Raji (cell line): Measurements from ENCODE around the gene XKR3.

ENCODE experiments used
- POLR2A ChIP-seq: IDR thresholded peaks from 2 replicates; pipeline ENCODE4 v1.6.1; 2011; ENCODE audit warnings: low read depth, low read length, control low read depth; ENCODE audit not compliant: insufficient read depth

The XKR3 gene

DNA sequence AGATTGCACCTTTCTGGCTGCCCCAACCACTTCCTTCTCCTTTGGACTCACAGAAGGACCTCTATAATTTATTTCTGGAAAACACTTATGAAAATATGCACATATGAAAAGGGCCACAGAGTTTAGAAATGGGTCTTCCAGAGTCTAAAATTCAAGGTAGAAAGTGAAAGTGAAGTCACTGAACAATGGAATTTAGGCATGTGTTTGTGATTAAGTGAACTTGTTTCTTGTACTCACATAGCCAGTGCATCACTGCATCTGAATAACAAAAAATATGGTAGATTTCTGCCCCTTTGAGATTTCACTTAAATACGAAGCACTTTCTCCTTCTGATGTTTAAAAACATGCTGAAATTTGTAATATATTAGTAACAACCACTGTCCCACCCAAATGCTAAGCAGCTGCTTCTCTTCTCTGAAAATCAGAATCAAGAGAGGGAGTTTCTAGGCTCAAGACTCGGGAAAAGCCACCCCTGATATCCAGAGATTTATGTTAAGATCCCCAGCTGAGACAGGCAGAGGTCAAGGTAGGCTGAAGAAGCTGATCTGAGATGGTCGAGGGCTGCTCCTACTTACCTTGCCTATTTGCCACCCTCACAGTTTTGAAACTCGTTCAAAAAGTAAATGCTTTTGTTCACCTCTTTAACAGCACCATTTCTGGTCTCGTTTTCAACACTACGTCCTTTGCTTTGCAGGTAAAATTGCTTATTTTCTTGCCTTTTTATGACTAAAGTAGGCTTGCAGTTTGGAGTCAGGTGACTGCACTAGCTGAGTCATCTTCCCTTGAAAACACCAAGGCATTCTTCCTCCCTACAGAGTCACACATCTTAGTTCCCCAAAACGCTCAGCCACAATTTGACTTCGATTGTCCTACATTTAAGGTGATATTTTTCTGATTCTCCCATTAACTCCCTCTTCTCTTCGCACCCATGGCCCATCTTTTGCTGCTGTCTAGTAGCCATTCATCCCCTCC lies at the start of gene XKR3:
Gene XKR3 (minus strand): TSS at position 696 of the 972 bp plus-strand sequence. CDS start 17,338 bp downstream, outside the sequence.
- TF ChIP-seq POLR2A = 0 out of 2 replicates have a peak, but pooled peaks have one; percentile 12

DNA sequence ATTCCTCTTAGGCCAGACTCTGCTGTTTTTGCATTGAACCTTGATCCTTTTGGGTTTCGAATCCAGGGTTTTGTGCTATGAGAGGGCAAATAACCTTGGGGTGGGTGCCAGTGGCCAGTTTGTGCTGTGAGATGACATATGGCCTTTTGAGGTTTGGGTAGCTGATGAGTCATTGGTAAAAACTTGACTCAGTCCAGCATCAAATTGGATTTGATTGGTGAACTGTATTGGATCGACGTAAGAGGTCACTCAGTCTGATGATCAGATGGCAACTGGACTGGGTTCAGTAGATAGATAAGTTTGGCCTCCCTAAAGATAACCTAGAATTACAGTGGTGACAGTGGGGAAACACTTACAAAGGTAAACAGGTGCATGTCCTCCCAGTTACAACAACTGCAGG lies 41.0 kb upstream of the XKR3 start:
- TF ChIP-seq POLR2A = no peak

DNA sequence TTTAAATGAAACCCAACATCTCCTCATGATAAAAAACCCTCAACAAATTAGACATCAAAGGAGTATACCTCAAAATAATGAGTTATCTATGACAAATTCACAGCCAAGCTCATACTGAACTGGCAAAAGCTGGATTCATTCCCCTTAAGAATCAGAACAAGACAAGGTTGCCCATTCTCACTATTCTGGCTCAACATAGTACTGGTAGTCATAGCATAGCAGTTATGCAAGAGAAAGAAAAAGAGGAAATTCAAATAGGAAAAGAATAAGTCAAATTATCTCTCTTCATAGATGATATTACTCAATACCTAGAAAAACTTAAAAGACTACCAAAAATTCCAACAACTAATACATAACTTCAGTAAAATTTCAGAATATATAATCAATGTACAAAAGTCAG lies 29.4 kb upstream of the XKR3 start:
- TF ChIP-seq POLR2A = no peak

DNA sequence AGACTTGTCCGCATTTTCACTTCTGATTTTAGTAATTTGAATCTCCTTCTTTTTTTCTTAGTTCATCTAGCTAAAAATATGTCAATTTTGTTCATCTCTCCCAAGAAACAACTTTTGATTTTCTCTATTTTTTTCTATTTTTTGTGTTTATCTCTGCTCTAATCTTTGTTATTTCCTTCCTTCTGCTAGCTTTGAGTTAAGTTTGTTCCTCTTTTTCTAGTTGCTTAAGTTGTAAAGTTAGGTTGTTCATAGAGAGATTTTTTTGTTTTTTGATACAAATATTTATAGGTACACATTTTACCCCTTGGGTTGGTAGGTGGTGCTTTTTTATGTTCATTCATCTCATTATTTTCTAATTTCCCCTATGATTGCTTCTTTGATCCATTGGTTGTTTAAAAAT lies 22.1 kb upstream of the XKR3 start:
- TF ChIP-seq POLR2A = no peak

DNA sequence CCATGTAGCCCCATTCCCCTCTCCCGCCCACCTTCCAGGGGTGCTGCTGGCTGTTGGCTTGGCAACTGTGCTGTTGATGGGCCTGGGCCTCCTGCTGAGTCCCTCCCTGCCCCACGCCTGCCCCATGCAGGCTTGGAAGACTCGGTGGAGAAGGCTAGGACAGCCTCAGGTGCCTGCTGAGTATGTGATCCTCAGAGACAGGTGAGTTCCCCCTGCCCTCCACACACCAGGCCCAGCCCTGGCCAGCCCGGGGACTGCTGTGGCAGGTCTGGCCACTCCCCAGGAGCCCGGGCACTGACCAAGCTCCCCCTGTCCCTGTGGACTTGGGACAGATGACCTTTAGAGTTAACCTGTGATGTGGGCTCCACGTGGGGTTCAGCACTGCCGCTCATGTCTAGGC lies 20.7 kb upstream of the XKR3 start:
- no peak for TF ChIP-seq POLR2A

DNA sequence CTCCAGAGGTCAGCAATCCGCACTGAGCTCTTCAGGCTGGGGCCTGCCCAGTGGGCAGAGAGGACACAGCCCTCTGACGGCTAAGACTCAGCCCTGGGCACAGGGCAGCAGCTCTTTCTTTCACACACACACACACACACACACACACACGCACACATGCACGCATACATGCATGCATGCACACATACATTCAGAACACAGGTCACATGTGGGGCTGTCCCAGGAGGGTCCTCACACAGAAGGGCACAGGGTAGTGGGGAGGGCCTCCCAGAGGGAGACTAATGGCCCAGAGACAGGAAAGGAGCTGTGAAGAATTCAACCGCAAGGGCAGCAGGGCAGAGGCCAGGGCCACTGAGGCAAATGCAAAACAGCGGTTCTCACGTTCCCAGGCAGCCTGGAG lies 20.3 kb upstream of the XKR3 start:
- no peak for TF ChIP-seq POLR2A

DNA sequence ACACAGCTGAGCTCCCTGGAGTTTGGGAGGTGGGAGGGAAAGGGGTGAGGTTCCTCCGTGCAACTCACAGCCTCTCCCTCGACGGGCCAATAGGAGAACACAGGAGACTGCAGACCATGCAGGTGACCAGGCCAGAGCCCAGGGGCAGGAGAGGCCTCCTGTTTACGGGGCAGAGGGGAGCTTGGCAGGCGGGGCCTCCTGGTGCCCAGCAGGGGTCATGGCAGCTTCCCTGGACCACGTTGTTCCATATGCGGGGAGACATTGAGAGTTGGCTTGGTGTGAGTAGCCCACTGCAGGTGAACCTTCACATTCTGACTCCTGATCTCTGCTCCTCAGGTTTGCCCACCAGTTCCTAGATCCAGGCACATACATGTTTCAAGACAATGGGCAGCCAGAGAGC lies 19.3 kb upstream of the XKR3 start:
- no peak for TF ChIP-seq POLR2A

DNA sequence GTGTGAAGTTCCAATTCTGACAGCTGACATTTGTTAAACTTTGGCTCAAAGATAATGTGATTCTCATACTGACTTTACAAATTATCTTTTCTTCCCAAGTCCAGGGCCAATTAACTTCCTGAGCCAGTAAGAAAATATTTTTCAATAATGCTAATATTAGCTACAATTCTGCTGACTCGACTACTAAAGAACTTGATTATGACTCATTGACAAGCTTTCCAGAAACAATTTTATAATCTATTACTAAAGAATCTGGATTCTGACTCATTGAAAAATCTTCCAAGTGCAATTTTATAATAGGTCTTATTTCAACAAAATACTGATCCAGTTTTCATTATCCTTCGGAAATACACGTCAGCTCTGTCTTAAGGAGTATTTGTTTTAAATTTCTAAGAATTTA lies 12.9 kb upstream of the XKR3 start:
- TF ChIP-seq POLR2A = no peak

DNA sequence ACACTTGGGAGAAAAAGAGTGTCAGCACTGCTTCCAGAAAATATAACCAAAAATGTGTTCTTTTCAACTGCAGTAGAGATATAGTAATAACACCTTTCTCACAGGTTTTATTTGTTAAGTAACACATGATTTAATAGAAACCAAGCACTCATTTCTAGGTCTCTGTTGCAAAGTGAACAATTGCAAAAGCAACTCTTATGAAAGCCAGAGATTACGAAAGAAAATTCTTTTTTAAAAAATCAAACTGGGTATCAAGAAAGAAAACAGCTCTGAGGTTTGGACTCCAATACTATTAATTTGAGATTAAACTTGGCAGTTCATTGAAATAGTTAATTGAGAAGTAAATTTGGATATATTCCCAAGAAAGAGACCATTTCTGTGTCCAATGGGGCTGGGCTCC lies 9.8 kb upstream of the XKR3 start:
- TF ChIP-seq POLR2A = no peak

DNA sequence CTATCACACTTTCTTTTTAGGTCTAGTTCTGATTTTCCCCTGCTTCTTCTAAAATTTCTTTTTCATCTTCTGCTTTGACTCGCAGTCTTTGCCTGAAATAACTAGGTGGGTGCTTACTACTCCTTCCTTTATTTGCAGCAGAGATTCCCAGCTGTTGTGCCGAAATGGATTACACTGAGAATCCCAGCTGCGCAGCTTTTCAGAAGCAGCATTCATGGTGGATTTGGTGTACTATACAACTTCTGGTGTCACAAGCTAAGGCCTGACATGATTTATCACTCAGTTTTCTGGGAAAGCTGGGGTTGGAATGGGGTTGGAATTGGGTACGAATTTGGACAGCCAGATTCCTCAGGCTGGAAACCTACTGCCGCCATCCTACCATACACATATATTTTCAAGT lies 6.0 kb upstream of the XKR3 start:
- TF ChIP-seq POLR2A = no peak

DNA sequence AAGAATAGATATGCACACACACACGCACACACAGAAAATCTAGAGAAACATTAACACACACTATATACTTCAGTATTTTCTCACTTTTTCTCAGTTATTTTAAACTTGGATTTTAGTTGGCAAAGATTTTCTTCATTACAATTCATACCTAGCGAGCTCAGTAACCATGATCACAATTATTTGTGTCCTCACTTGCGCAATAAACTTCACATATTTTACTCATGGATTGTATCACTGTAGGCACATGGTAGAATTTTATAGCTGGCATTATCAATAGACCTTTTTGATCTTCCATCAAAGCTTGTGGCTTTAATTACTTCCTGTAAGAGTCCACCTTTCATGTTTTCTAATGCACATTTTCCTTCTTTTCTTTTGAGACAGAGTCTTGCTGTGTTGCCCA lies 4.8 kb upstream of the XKR3 start:
- no peak for TF ChIP-seq POLR2A

DNA sequence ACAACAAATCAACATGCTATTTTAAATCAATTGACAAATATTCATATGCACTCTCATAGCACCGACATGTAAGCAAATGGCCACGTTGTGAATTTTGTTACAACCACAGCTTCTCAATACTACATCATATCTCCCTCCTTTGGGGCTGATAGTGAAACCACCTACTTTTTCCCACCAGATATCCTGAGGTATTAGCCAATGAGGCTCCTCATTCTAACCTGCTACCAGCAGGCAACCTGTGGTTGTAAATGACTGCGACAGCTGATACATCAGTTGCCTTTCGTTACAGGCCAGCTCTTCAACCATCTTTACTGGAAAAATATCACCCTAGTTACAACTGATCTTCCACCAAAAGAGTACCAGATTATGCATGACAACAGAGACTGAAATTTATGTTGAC lies 3.7 kb upstream of the XKR3 start:
- TF ChIP-seq POLR2A = no peak

DNA sequence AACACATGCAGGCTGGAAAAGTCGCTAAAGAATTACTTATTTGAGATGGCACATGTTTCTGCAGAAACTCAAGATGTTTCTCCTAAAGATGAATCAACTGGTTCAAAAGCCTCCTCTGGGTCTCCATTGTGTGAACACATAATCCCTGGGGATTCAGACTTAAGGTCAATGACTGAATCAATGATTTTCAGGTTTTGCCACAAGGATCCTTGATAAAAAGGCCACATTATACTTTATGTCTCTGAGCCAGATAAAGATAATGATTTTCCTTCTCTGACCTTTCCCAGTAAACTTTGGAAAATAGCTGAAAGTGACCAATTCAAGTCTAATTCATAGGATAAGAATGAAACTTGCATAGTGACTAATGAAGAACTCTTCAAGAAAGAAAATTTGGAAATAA lies 2.3 kb upstream of the XKR3 start:
- no peak for TF ChIP-seq POLR2A

DNA sequence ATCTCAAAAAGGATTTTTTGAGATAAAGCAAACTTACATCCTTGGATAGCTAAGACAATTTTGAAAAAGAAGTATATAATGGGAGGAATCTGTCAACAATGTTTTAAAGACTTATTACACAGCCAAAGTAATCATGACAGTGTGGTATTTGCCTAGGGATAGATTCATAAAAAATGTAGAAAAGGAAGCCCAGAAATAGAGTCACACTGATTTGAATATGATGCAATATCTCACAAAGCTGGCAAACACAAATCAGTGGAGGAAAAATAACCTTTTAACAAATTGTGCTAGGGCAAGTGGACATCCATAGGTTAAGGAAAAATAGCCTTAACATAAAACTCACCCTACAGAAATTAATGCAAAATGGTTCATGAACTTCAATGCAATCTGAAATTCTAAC lies 6.0 kb downstream of the XKR3 start:
- no peak for TF ChIP-seq POLR2A

DNA sequence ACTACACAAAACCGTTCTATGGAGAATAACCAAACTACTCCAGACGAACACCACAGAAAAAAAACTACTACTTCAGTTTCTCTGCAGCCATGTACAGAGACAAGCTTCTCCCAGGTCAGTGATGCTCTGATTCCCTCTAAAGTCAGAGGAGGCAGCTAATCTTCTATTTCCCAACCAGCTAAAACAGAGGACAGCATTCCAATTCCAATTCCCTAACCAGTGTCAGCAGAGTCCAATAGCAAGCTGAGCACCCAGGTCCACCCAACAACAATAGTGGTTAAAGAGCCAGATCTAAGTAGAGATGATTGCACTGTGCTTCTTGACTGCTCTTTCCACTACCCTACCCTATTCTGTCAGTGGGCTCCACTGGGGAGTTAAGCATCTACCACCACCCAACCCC lies 6.7 kb downstream of the XKR3 start:
- no peak for TF ChIP-seq POLR2A

DNA sequence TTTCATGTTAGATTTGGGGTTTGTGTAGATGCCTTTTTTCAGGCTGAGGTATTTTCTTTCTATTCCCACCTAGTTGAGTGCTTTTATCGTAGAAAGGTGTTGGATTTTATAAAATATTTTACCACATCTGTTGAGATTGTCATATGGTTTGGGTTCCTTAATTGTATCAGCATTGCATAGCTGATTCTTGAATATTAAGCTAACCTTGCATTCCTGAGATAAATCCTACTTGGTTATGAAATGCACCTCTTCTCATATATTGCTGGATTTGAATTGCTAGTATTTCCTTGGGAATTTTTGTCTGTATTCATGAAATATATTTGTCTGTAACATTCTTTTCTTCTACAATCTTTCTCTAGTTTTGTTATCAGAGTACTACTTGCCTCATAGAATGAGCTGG lies 10.1 kb downstream of the XKR3 start:
- TF ChIP-seq POLR2A = no peak
